Caco-2 (cell line): ENCODE measurements around the gene GRM2. TPM values are rescaled to one million over a fixed set of nuclear protein-coding genes. Genes with fewer than 3 reads are reported as not detected.

Experiments
- BruUV-seq: library from RNA; stranded (reverse); fragments of 400-500 nt; replicated peaks from 2 replicates; lab custom pipeline; 2021; lab: Mats Ljungman, UMichigan
- CTCF ChIA-PET: fragments of 300-600 bp; sonication (Branson Sonifier 250); formaldehyde crosslinking; loops from one replicate; lab custom pipeline; 2022; ENCODE audit warnings: antibody characterized with exemption; lab: Charles Lee
- POLR2A ChIA-PET: fragments of 300-600 bp; sonication (Branson Sonifier 250); formaldehyde crosslinking; loops from one replicate; lab custom pipeline; 2022; ENCODE audit warnings: antibody characterized with exemption; lab: Charles Lee
- DNase-seq, 2 experiments: peaks; one replicate each; pipeline versions ENCODE4 v3.0.0 to v3.0.0-alpha.2; 2020 to 2022
- H3K27me3 ChIP-seq: replicated peaks from 2 replicates; pipeline ENCODE4 v1.6.0; 2011; ENCODE audit warnings: low read length; ENCODE audit not compliant: control insufficient read depth, insufficient read depth
- H3K36me3 ChIP-seq: 2 replicates; pipeline ENCODE4 v1.5.1; 2011; ENCODE audit warnings: low read length; ENCODE audit not compliant: control insufficient read depth, insufficient read depth
- H3K4me1 ChIP-seq: fragments of 250-450 bp; sonication (Bioruptor Pico); 2 replicates; pipeline ENCODE4 v1.5.1; 2020; ENCODE audit warnings: mild to moderate bottlenecking
- H3K4me3 ChIP-seq: 2 replicates; pipeline ENCODE4 v1.5.1; 2011; ENCODE audit warnings: low read depth, mild to moderate bottlenecking, control low read depth, low read length
- H3K9me3 ChIP-seq: fragments of 250-450 bp; sonication (Bioruptor Pico); 2 replicates; pipeline ENCODE4 v1.5.1; 2020; ENCODE audit warnings: mild to moderate bottlenecking, moderate library complexity
- H3K27ac Mint-ChIP-seq: one replicate; pipeline ENCODE4 v1.8.0; 2022; ENCODE audit warnings: mixed read lengths; ENCODE audit not compliant: unreplicated experiment
- H3K27me3 Mint-ChIP-seq: one replicate; pipeline ENCODE4 v1.8.0; 2022; ENCODE audit warnings: mixed read lengths; ENCODE audit not compliant: insufficient read depth, unreplicated experiment
- H3K36me3 Mint-ChIP-seq: one replicate; pipeline ENCODE4 v1.8.0; 2022; ENCODE audit warnings: mild to moderate bottlenecking, mixed read lengths; ENCODE audit not compliant: insufficient read depth, unreplicated experiment
- H3K4me1 Mint-ChIP-seq: one replicate; pipeline ENCODE4 v1.8.0; 2022; ENCODE audit warnings: low read depth, mixed read lengths; ENCODE audit not compliant: unreplicated experiment
- H3K4me3 Mint-ChIP-seq: one replicate; pipeline ENCODE4 v1.8.0; 2022; ENCODE audit warnings: mild to moderate bottlenecking, moderate library complexity, mixed read lengths; ENCODE audit not compliant: unreplicated experiment
- H3K9me3 Mint-ChIP-seq: one replicate; pipeline ENCODE4 v1.8.0; 2022; ENCODE audit warnings: mixed read lengths; ENCODE audit not compliant: unreplicated experiment
- CTCF ChIP-seq, 2 experiments: fragments of 200-600 bp in 1 of 2; IDR thresholded peaks; 1 replicate in 1 of 2; 2 replicates in 1 of 2; pipeline versions ENCODE4 v1.5.1 to v1.8.0; 2011 to 2022; ENCODE audit warnings: antibody characterized with exemption in 1 of 2, control low read depth in 1 of 2, inconsistent platforms in 1 of 2, low read depth in 1 of 2, low read length in 1 of 2, mild to moderate bottlenecking in 1 of 2, moderate library complexity in 1 of 2; ENCODE audit not compliant: insufficient read depth in 1 of 2, severe bottlenecking in 1 of 2, unreplicated experiment in 1 of 2
- intact Hi-C: fragments of 100-400 bp; cut with micrococcal nuclease; formaldehyde crosslinking; loops from one replicate; pipeline ENCODE4 v1.10.0; 2022; ENCODE audit not compliant: unreplicated experiment
- total RNA-seq: library from RNA; stranded (reverse); gene quantifications from 2 replicates; pipeline ENCODE4 v1.2.3, GENCODE V29; 2022

The GRM2 gene
- total RNA-seq, 1 experiment from 2014 or later, result 0.14 TPM

- intact Hi-C loops, result no loop called here
- no peaks in the 10 kb centered on the region for H3K9me3 Mint-ChIP-seq
- no peaks in the 10 kb centered on the region; the same call in 1 of the 2 replicates for H3K36me3 ChIP-seq
Measured at GRCh38 chr3:51688206-51688600, 18.7 kb upstream of the GRM2 start.

GRCh38 chr3:51691021-51691420 lies 15.8 kb upstream of the GRM2 start:
- Mint-ChIP-seq H3K4me1 (no peaks in the 10 kb centered on the region), H3K27me3 (no peaks in the 10 kb centered on the region), H3K27ac (no peak overlapping the region), H3K36me3 (peaks cover 5% of the 10 kb centered on the region), H3K9me3 (no peaks in the 10 kb centered on the region), H3K4me3 (no peak overlapping the region)
- intact Hi-C loops, result no loop called here
- ChIA-PET CTCF (interaction anchor here (0.7 kb wide), 1 partner anchor 21 kb away, joined by 3 read pairs; no protein-coding TSS in a partner anchor), POLR2A (no interaction called here)
- no peaks in the 10 kb centered on the region for H3K27me3 ChIP-seq
- H3K4me1 ChIP-seq, result no peaks in the 10 kb centered on the region
- H3K9me3 ChIP-seq, result no peaks in the 10 kb centered on the region
- no peak for TF ChIP-seq CTCF (IDR thresholded peaks at IDR 0.05; ENCODE audit: insufficient read depth in 1 of 2, low read depth in 1 of 2, low read length in 1 of 2, severe bottlenecking in 1 of 2, unreplicated experiment in 1 of 2)
- no peak overlapping the region for H3K4me3 ChIP-seq
- H3K36me3 ChIP-seq, result no peaks in the 10 kb centered on the region
- DNase-seq, result no peak
- no TSS peak for BruUV-seq

More at GRCh38 chr3:51688206-51688600, 18.7 kb upstream of the GRM2 start:
- no peaks in the 10 kb centered on the region for H3K4me1 Mint-ChIP-seq
- peaks cover 18% of the 10 kb centered on the region for H3K36me3 Mint-ChIP-seq
- H3K27me3 ChIP-seq, result no peaks in the 10 kb centered on the region
- H3K4me1 ChIP-seq, result no peaks in the 10 kb centered on the region
- no peak overlapping the region for H3K4me3 ChIP-seq
- DNase-seq, result no peak
- no peak overlapping the region for H3K4me3 Mint-ChIP-seq
- no peak overlapping the region for H3K27ac Mint-ChIP-seq
- ChIA-PET POLR2A (no interaction called here), CTCF (no interaction called here)
- no peak for TF ChIP-seq CTCF (IDR thresholded peaks at IDR 0.05; ENCODE audit: insufficient read depth in 1 of 2, low read depth in 1 of 2, low read length in 1 of 2, severe bottlenecking in 1 of 2, unreplicated experiment in 1 of 2)
- BruUV-seq, result no TSS peak
- H3K27me3 Mint-ChIP-seq, result no peaks in the 10 kb centered on the region
- H3K9me3 ChIP-seq, result no peaks in the 10 kb centered on the region

- Histone ChIP-seq H3K9me3 (no peaks in the 10 kb centered on the region), H3K4me3 (no peak overlapping the region), H3K36me3 (no peaks in the 10 kb centered on the region), H3K27me3 (no peaks in the 10 kb centered on the region), H3K4me1 (no peaks in the 10 kb centered on the region)
- no peak overlapping the region for H3K4me3 Mint-ChIP-seq
- CTCF ChIA-PET, result no interaction called here
- no peaks in the 10 kb centered on the region for H3K4me1 Mint-ChIP-seq
- H3K9me3 Mint-ChIP-seq, result no peaks in the 10 kb centered on the region
- no TSS peak for BruUV-seq
- no peak for TF ChIP-seq CTCF (IDR thresholded peaks at IDR 0.05; ENCODE audit: insufficient read depth in 1 of 2, low read depth in 1 of 2, low read length in 1 of 2, severe bottlenecking in 1 of 2, unreplicated experiment in 1 of 2)
- H3K27me3 Mint-ChIP-seq, result no peaks in the 10 kb centered on the region
- H3K27ac Mint-ChIP-seq, result no peak overlapping the region
- POLR2A ChIA-PET, result interaction anchor here (0.6 kb wide), 2 partner anchors 192 to 302 kb away, joined by 3 to 13 read pairs; no protein-coding TSS in a partner anchor
- intact Hi-C loops, result no loop called here
- H3K36me3 Mint-ChIP-seq, result peaks cover 2% of the 10 kb centered on the region
- no peak for DNase-seq
Measured at GRCh38 chr3:51691949-51692348, 14.9 kb upstream of the GRM2 start.
